Ovary (tissue), 3 donors: ENCODE data around the gene CACNG4.

ENCODE experiments used
- POLR2A ChIP-seq: fragments of 450-650 bp; IDR thresholded peaks from one replicate; pipeline ENCODE4 v1.6.1; 2017; ENCODE audit warnings: antibody characterized with exemption, mild to moderate bottlenecking, moderate library complexity
- TF ChIP-seq, protein P1 (sequence below), 3 donors: fragments of 450-650 bp in 2 of 3; fragments of 200-600 bp in 1 of 3; IDR thresholded peaks; one replicate each; pipeline versions ENCODE4 v1.5.1 to v1.8.0; 2016 to 2022; ENCODE audit warnings: antibody characterized with exemption in 3 of 3, mild to moderate bottlenecking in 1 of 3
- donor health status: DM: no; HTN: no; CAD: no.

DNA sequence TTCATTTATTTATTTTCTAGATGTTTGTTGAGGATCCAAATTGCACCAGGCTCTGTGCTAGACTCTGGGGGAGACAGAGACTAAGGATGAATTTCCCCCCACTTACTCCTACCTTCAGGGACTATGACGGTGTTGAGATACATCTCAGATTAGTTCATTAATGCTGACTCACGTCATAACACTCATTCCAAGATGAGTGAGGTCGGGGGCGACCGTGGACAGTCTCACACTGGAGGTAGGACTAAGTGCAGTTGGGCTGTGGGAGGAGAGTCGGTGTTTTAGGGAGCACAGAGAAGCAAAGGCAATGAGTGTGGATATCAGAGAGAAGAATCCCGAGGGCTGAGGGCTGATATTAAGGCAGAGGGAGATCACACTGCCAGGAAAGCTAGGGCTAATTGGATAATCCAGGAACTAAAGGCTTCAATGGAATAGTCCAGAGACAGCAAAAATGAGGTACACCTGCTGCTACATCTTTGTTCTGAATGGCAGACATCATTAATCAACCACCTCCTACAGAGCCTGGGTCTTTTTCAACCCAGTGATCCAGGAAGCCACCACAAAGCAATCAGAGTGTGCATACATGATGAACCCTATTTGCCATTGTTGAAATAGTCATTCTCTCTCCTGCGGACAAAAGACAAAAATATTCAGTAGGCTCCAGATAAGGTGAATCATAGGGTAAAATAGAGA, 38.6 kb upstream of the CACNG4 start:
- TF ChIP-seq, protein P1, sequence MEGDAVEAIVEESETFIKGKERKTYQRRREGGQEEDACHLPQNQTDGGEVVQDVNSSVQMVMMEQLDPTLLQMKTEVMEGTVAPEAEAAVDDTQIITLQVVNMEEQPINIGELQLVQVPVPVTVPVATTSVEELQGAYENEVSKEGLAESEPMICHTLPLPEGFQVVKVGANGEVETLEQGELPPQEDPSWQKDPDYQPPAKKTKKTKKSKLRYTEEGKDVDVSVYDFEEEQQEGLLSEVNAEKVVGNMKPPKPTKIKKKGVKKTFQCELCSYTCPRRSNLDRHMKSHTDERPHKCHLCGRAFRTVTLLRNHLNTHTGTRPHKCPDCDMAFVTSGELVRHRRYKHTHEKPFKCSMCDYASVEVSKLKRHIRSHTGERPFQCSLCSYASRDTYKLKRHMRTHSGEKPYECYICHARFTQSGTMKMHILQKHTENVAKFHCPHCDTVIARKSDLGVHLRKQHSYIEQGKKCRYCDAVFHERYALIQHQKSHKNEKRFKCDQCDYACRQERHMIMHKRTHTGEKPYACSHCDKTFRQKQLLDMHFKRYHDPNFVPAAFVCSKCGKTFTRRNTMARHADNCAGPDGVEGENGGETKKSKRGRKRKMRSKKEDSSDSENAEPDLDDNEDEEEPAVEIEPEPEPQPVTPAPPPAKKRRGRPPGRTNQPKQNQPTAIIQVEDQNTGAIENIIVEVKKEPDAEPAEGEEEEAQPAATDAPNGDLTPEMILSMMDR (IDR thresholded peaks at IDR 0.05), result no peak
- TF ChIP-seq POLR2A, result no peak
